IMR-90 (cell line): ENCODE measurements around the gene ANLN. TPM values are rescaled to one million over a fixed set of nuclear protein-coding genes. Genes with fewer than 3 reads are reported as not detected.

ENCODE experiments used
- ATAC-seq: fragments of 200-7000 bp; cut with Tn5 transposase; 2 replicates; pipeline ENCODE4 v1.9.1; 2020; ENCODE audit warnings: low read depth, mild to moderate bottlenecking, moderate library complexity
- BruUV-seq: library from RNA; stranded (reverse); fragments of 400-500 nt; replicated peaks from 2 replicates; lab custom pipeline; 2021; lab: Mats Ljungman, UMichigan
- CTCF ChIA-PET: fragments of 300-600 bp; formaldehyde crosslinking; extraction: SDS; loops from one replicate; lab custom pipeline; 2021; ENCODE audit warnings: antibody characterized with exemption; lab: Yijun Ruan, JAX
- POLR2A ChIA-PET: fragments of 300-600 bp; sonication (Branson Sonifier 250); formaldehyde crosslinking; loops from one replicate; lab custom pipeline; 2022; ENCODE audit warnings: antibody characterized with exemption; ENCODE audit not compliant: unreplicated experiment; lab: Charles Lee
- DNase-seq: peaks from one replicate; pipeline ENCODE4 v3.0.0; 2013
- H2AFZ ChIP-seq: replicated peaks from 2 replicates; pipeline ENCODE3; 2013; ENCODE audit warnings: low read length, mild to moderate bottlenecking; ENCODE audit not compliant: poor library complexity
- H2AK5ac ChIP-seq: 2 replicates; pipeline ENCODE4 v1.6.1; 2013; ENCODE audit warnings: low read depth, low read length, inconsistent platforms
- H2AK9ac ChIP-seq: replicated peaks from 2 replicates; pipeline ENCODE3; 2013; ENCODE audit warnings: mild to moderate bottlenecking, low read depth, low read length, moderate library complexity; ENCODE audit not compliant: poor library complexity
- H2BK120ac ChIP-seq: 2 replicates; pipeline ENCODE4 v1.6.1; 2013; ENCODE audit warnings: low read depth, low read length, inconsistent platforms
- H2BK15ac ChIP-seq: 3 replicates; pipeline ENCODE4 v1.6.1; 2013; ENCODE audit warnings: low read depth, low read length, inconsistent platforms
- H2BK20ac ChIP-seq: 2 replicates; pipeline ENCODE4 v1.6.1; 2013; ENCODE audit warnings: low read depth, mild to moderate bottlenecking, inconsistent platforms, low read length, moderate library complexity
- H2BK5ac ChIP-seq: 2 replicates; pipeline ENCODE4 v1.6.1; 2013; ENCODE audit warnings: mild to moderate bottlenecking, low read depth, low read length, inconsistent platforms; ENCODE audit not compliant: poor library complexity, severe bottlenecking
- H3K14ac ChIP-seq: replicated peaks from 2 replicates; pipeline ENCODE4 v1.6.1; 2013; ENCODE audit warnings: low read depth, low read length, inconsistent platforms
- H3K18ac ChIP-seq: 2 replicates; pipeline ENCODE4 v1.6.1; 2013; ENCODE audit warnings: low read depth, low read length, control low read depth
- H3K23ac ChIP-seq: 2 replicates; pipeline ENCODE4 v1.6.1; 2013; ENCODE audit warnings: low read depth, low read length, inconsistent platforms
- H3K27ac ChIP-seq: 2 replicates; pipeline ENCODE4 v1.5.1; 2013; ENCODE audit warnings: mild to moderate bottlenecking, control low read depth, low read length; ENCODE audit not compliant: insufficient read depth
- H3K27me3 ChIP-seq: 2 replicates; pipeline ENCODE4 v1.6.1; 2013; ENCODE audit warnings: low read length; ENCODE audit not compliant: control insufficient read depth, insufficient read depth
- H3K36me3 ChIP-seq: 2 replicates; pipeline ENCODE4 v1.6.1; 2013; ENCODE audit warnings: low read length, mixed read lengths; ENCODE audit not compliant: control insufficient read depth, insufficient read depth
- H3K4ac ChIP-seq: 2 replicates; pipeline ENCODE4 v1.6.1; 2013; ENCODE audit warnings: low read depth, low read length, inconsistent platforms
- H3K4me1 ChIP-seq: 2 replicates; pipeline ENCODE4 v1.6.1; 2013; ENCODE audit warnings: low read length, mixed read lengths; ENCODE audit not compliant: control insufficient read depth, insufficient read depth
- H3K4me2 ChIP-seq: 2 replicates; pipeline ENCODE4 v1.6.1; 2013; ENCODE audit warnings: low read depth, mild to moderate bottlenecking, control low read depth, low read length, moderate library complexity
- H3K4me3 ChIP-seq: 2 replicates; pipeline ENCODE4 v1.5.1; 2013; ENCODE audit warnings: low read depth, mild to moderate bottlenecking, control low read depth, low read length, moderate library complexity; ENCODE audit not compliant: insufficient read depth
- H3K56ac ChIP-seq: 2 replicates; pipeline ENCODE4 v1.6.1; 2013; ENCODE audit warnings: low read length, inconsistent platforms; ENCODE audit not compliant: insufficient read depth; ENCODE audit errors: extremely low read depth
- H3K79me1 ChIP-seq, 2 experiments: 2 replicates each; pipeline ENCODE4 v1.6.1; 2013; ENCODE audit warnings: low read length in 2 of 2, inconsistent platforms in 1 of 2, low read depth in 1 of 2
- H3K9ac ChIP-seq: 2 replicates; pipeline ENCODE4 v1.6.1; 2013; ENCODE audit warnings: low read depth, low read length, control low read depth
- H3K9me1 ChIP-seq: 2 replicates; pipeline ENCODE4 v1.6.1; 2013; ENCODE audit warnings: low read length, inconsistent platforms; ENCODE audit not compliant: insufficient read depth
- H3K9me3 ChIP-seq: 2 replicates; pipeline ENCODE4 v1.6.1; 2013; ENCODE audit warnings: low read length; ENCODE audit not compliant: control insufficient read depth, insufficient read depth
- H4K20me1 ChIP-seq: 2 replicates; pipeline ENCODE4 v1.6.1; 2013; ENCODE audit warnings: low read length, inconsistent platforms; ENCODE audit not compliant: insufficient read depth
- H4K5ac ChIP-seq: 2 replicates; pipeline ENCODE4 v1.6.1; 2013; ENCODE audit warnings: mild to moderate bottlenecking, low read depth, low read length, control low read depth
- H4K8ac ChIP-seq, 2 experiments: 2 replicates each; pipeline ENCODE4 v1.6.1; 2013; ENCODE audit warnings: low read depth in 2 of 2, low read length in 2 of 2, control low read depth in 1 of 2, inconsistent platforms in 1 of 2
- H4K91ac ChIP-seq: 2 replicates; pipeline ENCODE4 v1.6.1; 2013; ENCODE audit warnings: low read depth, low read length, inconsistent platforms; ENCODE audit not compliant: insufficient read depth
- BHLHE40 ChIP-seq: fragments of 150-350 bp; IDR thresholded peaks from 2 replicates; pipeline ENCODE4 v1.6.1; 2016; ENCODE audit warnings: mild to moderate bottlenecking, low read depth, low read length
- CEBPB ChIP-seq: IDR thresholded peaks from 2 replicates; pipeline ENCODE4 v1.6.1; 2012; ENCODE audit warnings: low read depth, low read length, improper control_type of control experiment
- CHD1 ChIP-seq: IDR thresholded peaks from 2 replicates; pipeline ENCODE4 v1.6.1; 2012; ENCODE audit warnings: low read depth, low read length, improper control_type of control experiment
- CTCF ChIP-seq: conservative IDR thresholded peaks from 2 replicates; pipeline ENCODE4 v1.5.1; 2012; ENCODE audit warnings: mild to moderate bottlenecking, low read depth, low read length, improper control_type of control experiment
- MAFK ChIP-seq: IDR thresholded peaks from 2 replicates; pipeline ENCODE4 v1.6.1; 2012; ENCODE audit warnings: low read depth, low read length, improper control_type of control experiment
- MAZ ChIP-seq: IDR thresholded peaks from 2 replicates; pipeline ENCODE4 v1.6.1; 2012; ENCODE audit warnings: low read depth, mild to moderate bottlenecking, low read length, improper control_type of control experiment, moderate library complexity, borderline replicate concordance
- MXI1 ChIP-seq: IDR thresholded peaks from 2 replicates; pipeline ENCODE4 v1.6.1; 2012; ENCODE audit warnings: low read depth, mild to moderate bottlenecking, low read length, moderate library complexity, borderline replicate concordance
- NFE2L2 ChIP-seq: fragments of 150-350 bp; IDR thresholded peaks from 2 replicates; pipeline ENCODE4 v1.6.1; 2016; ENCODE audit warnings: low read depth, mild to moderate bottlenecking, low read length
- POLR2A ChIP-seq: IDR thresholded peaks from 2 replicates; pipeline ENCODE4 v1.6.1; 2012; ENCODE audit warnings: mild to moderate bottlenecking, low read depth, low read length
- RCOR1 ChIP-seq: IDR thresholded peaks from 2 replicates; pipeline ENCODE4 v1.6.1; 2012; ENCODE audit warnings: mild to moderate bottlenecking, low read length, improper control_type of control experiment; ENCODE audit not compliant: insufficient replicate concordance
- RFX5 ChIP-seq: IDR thresholded peaks from 2 replicates; pipeline ENCODE4 v1.8.0; 2012; ENCODE audit warnings: low read depth, mild to moderate bottlenecking, low read length, moderate library complexity
- SMC3 ChIP-seq: fragments of 150-350 bp; IDR thresholded peaks from 2 replicates; pipeline ENCODE4 v1.6.1; 2016; ENCODE audit warnings: low read depth, mild to moderate bottlenecking, antibody characterized with exemption, low read length, moderate library complexity
- USF2 ChIP-seq: fragments of 150-350 bp; IDR thresholded peaks from 2 replicates; pipeline ENCODE4 v1.6.1; 2017; ENCODE audit warnings: mild to moderate bottlenecking, antibody characterized with exemption, low read length, low read depth
- whole genome bisulfite sequencing, 2 experiments: methylation state at CpG; one replicate each; pipeline versions ENCODE4 v1.1.5 to v1.1.7; 2013; ENCODE audit warnings: missing lambda C conversion rate in 2 of 2; ENCODE audit not compliant: insufficient read length in 1 of 2; ENCODE audit errors: extremely low coverage in 2 of 2; 5-methylcytosine and 5-hydroxymethylcytosine counted together
- dilution Hi-C: fragments of 300-500 bp; cut with HindIII; formaldehyde crosslinking; loops from one replicate; pipeline ENCODE4 v1.14.3; 2018; ENCODE audit warnings: low sequenced_read_pairs; ENCODE audit not compliant: unreplicated experiment
- in situ Hi-C: fragments of 300-500 bp; cut with MboI; formaldehyde crosslinking; loops from 3 replicates; pipeline ENCODE4 v1.14.3; 2019; ENCODE audit warnings: low sequenced_read_pairs, inconsistent platforms, mixed read lengths
- intact Hi-C: fragments of 100-400 bp; cut with micrococcal nuclease; formaldehyde crosslinking; loops from 2 replicates; pipeline ENCODE4 v1.10.0; 2022
- polyA plus RNA-seq, 3 experiments: library from polyadenylated mRNA; depleted of rRNA; stranded (reverse); fragments of >200 nt; gene quantifications; 2 replicates each; pipeline ENCODE4 v1.2.3, GENCODE V29; 2012; ENCODE audit warnings: low replicate concordance in 1 of 3
- total RNA-seq: library from RNA; depleted of rRNA; stranded (reverse); fragments of >200 nt; gene quantifications from 2 replicates; pipeline ENCODE4 v1.2.3, GENCODE V29; 2012

ANLN gene
- total and polyA plus RNA-seq, 2 of the 4 experiments (the other 2 are of a cell fraction), result 60.5 to 276 TPM

GRCh38 chr7:36368496-36368895 lies 21.2 kb upstream of the ANLN start:
- no peak for TF ChIP-seq MAFK
- TF ChIP-seq BHLHE40, result no peak
- no peak for TF ChIP-seq CEBPB
- TF ChIP-seq MXI1, result no peak
- no peak for TF ChIP-seq USF2
- no peak for TF ChIP-seq CHD1
- TF ChIP-seq NFE2L2, result no peak
- TF ChIP-seq POLR2A, result no peak
- TF ChIP-seq MAZ, result no peak
- no peak for TF ChIP-seq RFX5
- TF ChIP-seq RCOR1, result no peak
- no peak for TF ChIP-seq CTCF
- TF ChIP-seq SMC3, result no peak
- no peak overlapping the region for H2BK120ac ChIP-seq
- in situ Hi-C loops, result no loop called here
- 49% methylated on average over 3 of the region's 3 CpGs; no CpG with 5 or more reads in 1 of the 2 experiments for WGBS, 2 experiments
- no peak for ATAC-seq
- H3K9ac ChIP-seq, result no peak overlapping the region
- H4K91ac ChIP-seq, result no peak overlapping the region
- H3K4ac ChIP-seq, result no peak overlapping the region
- H3K4me3 ChIP-seq, result no peak overlapping the region
- no peaks in the 10 kb centered on the region for H3K4me1 ChIP-seq
- no peak overlapping the region for H3K14ac ChIP-seq
- no peak overlapping the region for H2BK20ac ChIP-seq
- peaks cover 29% of the 10 kb centered on the region for H3K27me3 ChIP-seq
- no peak overlapping the region for H2AK9ac ChIP-seq
- dilution Hi-C loops, result no loop called here
- H2BK5ac ChIP-seq, result no peak overlapping the region
- no peak overlapping the region for H4K8ac ChIP-seq
- no peaks in the 10 kb centered on the region for H3K36me3 ChIP-seq
- no peaks in the 10 kb centered on the region for H3K9me1 ChIP-seq
- BruUV-seq, result no TSS peak
- no peak overlapping the region for H3K4me2 ChIP-seq
- intact Hi-C loops, result no loop called here
- H3K27ac ChIP-seq, result no peak overlapping the region
- no peak overlapping the region for H4K5ac ChIP-seq
- no peak overlapping the region for H2AK5ac ChIP-seq
- H3K56ac ChIP-seq, result no peak overlapping the region
- POLR2A ChIA-PET, result no interaction called here
- CTCF ChIA-PET, result no interaction called here
- H2BK15ac ChIP-seq, result no peak overlapping the region
- no peak overlapping the region for H3K23ac ChIP-seq
- DNase-seq, result no peak
- H3K18ac ChIP-seq, result no peak overlapping the region
- H3K79me1 ChIP-seq, result no peaks in the 10 kb centered on the region
- H4K20me1 ChIP-seq, result no peaks in the 10 kb centered on the region
- H3K9me3 ChIP-seq, result no peaks in the 10 kb centered on the region
- no peak overlapping the region for H2AFZ ChIP-seq
